PC-3 (cell line): Measurements from ENCODE around the gene FAM180B. TPM values are rescaled to one million over a fixed set of nuclear protein-coding genes. Genes with fewer than 3 reads are reported as not detected.

Experiments used
- ATAC-seq: fragments of 200-7000 bp; cut with Tn5 transposase; 2 replicates; pipeline ENCODE4 v1.9.1; 2020; ENCODE audit warnings: mild to moderate bottlenecking, moderate library complexity
- BruUV-seq: library from RNA; stranded (reverse); fragments of 400-500 nt; replicated peaks from 2 replicates; lab custom pipeline; 2021; lab: Mats Ljungman, UMichigan
- CTCF ChIA-PET: fragments of 300-600 bp; sonication (Branson Sonifier 250); formaldehyde crosslinking; loops from one replicate; lab custom pipeline; 2022; ENCODE audit warnings: antibody characterized with exemption; lab: Charles Lee
- POLR2A ChIA-PET: fragments of 300-600 bp; sonication (Branson Sonifier 250); formaldehyde crosslinking; loops from one replicate; lab custom pipeline; 2022; ENCODE audit warnings: antibody characterized with exemption; ENCODE audit not compliant: unreplicated experiment; lab: Charles Lee
- DNase-seq: peaks from one replicate; pipeline ENCODE4 v3.0.0-alpha.2; 2015
- H2AFZ ChIP-seq: fragments of 300-600 bp; sonication (generic); 2 replicates; pipeline ENCODE4 v1.6.0; 2016; ENCODE audit warnings: antibody characterized with exemption, low read length
- H3F3A ChIP-seq: fragments of 300-600 bp; sonication (generic); one replicate; pipeline ENCODE4 v1.6.0; 2017; ENCODE audit warnings: antibody characterized with exemption, low read length, control low read depth, mild to moderate bottlenecking; ENCODE audit not compliant: unreplicated experiment
- H3K27ac ChIP-seq: fragments of 300-600 bp; sonication (generic); 2 replicates; pipeline ENCODE4 v1.5.1; 2016; ENCODE audit warnings: mild to moderate bottlenecking, low read length
- H3K27me3 ChIP-seq: fragments of 300-600 bp; sonication (generic); 2 replicates; pipeline ENCODE4 v1.6.1; 2016; ENCODE audit warnings: low read length, mixed read lengths
- H3K36me3 ChIP-seq: fragments of 300-600 bp; sonication (generic); 2 replicates; pipeline ENCODE4 v1.6.1; 2016; ENCODE audit warnings: low read depth, mixed run types, low read length, mixed read lengths
- H3K4me1 ChIP-seq: fragments of 300-600 bp; sonication (generic); 2 replicates; pipeline ENCODE4 v1.5.1; 2016; ENCODE audit warnings: low read length; ENCODE audit not compliant: insufficient read depth
- H3K4me2 ChIP-seq: fragments of 300-600 bp; sonication (generic); 2 replicates; pipeline ENCODE4 v1.6.0; 2016; ENCODE audit warnings: low read length
- H3K4me3 ChIP-seq: fragments of 300-600 bp; sonication (generic); 2 replicates; pipeline ENCODE4 v1.5.1; 2016; ENCODE audit warnings: mild to moderate bottlenecking, low read length, mixed read lengths
- H3K79me2 ChIP-seq: fragments of 300-600 bp; sonication (generic); 2 replicates; pipeline ENCODE4 v1.6.1; 2017; ENCODE audit warnings: low read length, mixed read lengths
- H3K9ac ChIP-seq: fragments of 300-600 bp; sonication (generic); 2 replicates; pipeline ENCODE4 v1.6.0; 2016; ENCODE audit warnings: mild to moderate bottlenecking, low read length
- H3K9me2 ChIP-seq: fragments of 300-600 bp; sonication (generic); replicated peaks from 2 replicates; pipeline ENCODE4 v1.6.1; 2016; ENCODE audit warnings: mixed run types, low read length, mixed read lengths
- H3K9me3 ChIP-seq: fragments of 300-600 bp; sonication (generic); 2 replicates; pipeline ENCODE4 v1.6.1; 2016; ENCODE audit warnings: low read length, mixed read lengths
- H4K20me1 ChIP-seq: fragments of 300-600 bp; sonication (generic); 2 replicates; pipeline ENCODE4 v1.6.1; 2016; ENCODE audit warnings: low read length, mixed read lengths
- EZH2 ChIP-seq: fragments of 300-600 bp; sonication (generic); IDR thresholded peaks from one replicate; pipeline ENCODE4 v1.6.1; 2017; ENCODE audit warnings: antibody characterized with exemption, mild to moderate bottlenecking, low read length; ENCODE audit not compliant: unreplicated experiment
- EZH2phosphoT487 ChIP-seq: fragments of 300-600 bp; sonication (generic); IDR thresholded peaks from 2 replicates; pipeline ENCODE4 v1.6.1; 2018; ENCODE audit warnings: mild to moderate bottlenecking, antibody characterized with exemption, low read length, borderline replicate concordance
- intact Hi-C: fragments of 100-400 bp; cut with micrococcal nuclease; formaldehyde crosslinking; loops from 2 replicates; pipeline ENCODE4 v1.9.0; 2023
- total RNA-seq: library from RNA; depleted of rRNA; stranded (reverse); fragments of >200 nt; gene quantifications from 2 replicates; pipeline ENCODE4 v1.2.3, GENCODE V29; 2014
- TF ChIP-seq, protein P1 (sequence below): fragments of 300-600 bp; sonication (generic); conservative IDR thresholded peaks from 2 replicates; pipeline ENCODE4 v1.5.1; 2017; ENCODE audit warnings: antibody characterized with exemption, low read depth, mild to moderate bottlenecking, low read length

Gene FAM180B
- total RNA-seq, 1 experiment from 2014 or later, result not detected

- no peaks in the 10 kb centered on the region for H3K9me3 ChIP-seq
- TF ChIP-seq, protein P1, sequence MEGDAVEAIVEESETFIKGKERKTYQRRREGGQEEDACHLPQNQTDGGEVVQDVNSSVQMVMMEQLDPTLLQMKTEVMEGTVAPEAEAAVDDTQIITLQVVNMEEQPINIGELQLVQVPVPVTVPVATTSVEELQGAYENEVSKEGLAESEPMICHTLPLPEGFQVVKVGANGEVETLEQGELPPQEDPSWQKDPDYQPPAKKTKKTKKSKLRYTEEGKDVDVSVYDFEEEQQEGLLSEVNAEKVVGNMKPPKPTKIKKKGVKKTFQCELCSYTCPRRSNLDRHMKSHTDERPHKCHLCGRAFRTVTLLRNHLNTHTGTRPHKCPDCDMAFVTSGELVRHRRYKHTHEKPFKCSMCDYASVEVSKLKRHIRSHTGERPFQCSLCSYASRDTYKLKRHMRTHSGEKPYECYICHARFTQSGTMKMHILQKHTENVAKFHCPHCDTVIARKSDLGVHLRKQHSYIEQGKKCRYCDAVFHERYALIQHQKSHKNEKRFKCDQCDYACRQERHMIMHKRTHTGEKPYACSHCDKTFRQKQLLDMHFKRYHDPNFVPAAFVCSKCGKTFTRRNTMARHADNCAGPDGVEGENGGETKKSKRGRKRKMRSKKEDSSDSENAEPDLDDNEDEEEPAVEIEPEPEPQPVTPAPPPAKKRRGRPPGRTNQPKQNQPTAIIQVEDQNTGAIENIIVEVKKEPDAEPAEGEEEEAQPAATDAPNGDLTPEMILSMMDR, result no peak
- TF ChIP-seq EZH2, result no peak
- no peak for TF ChIP-seq EZH2phosphoT487
- ChIA-PET POLR2A (no interaction called here), CTCF (no interaction called here)
- H3K36me3 ChIP-seq, result peaks cover 27% of the 10 kb centered on the region
- peaks cover 11% of the 10 kb centered on the region for H3K4me1 ChIP-seq
- no peaks in the 10 kb centered on the region for H3K9me2 ChIP-seq
- no peak overlapping the region for H2AFZ ChIP-seq
- H3F3A ChIP-seq, result no peaks in the 10 kb centered on the region
- no TSS peak for BruUV-seq
- no peak overlapping the region for H3K27ac ChIP-seq
- intact Hi-C loops, result no loop called here
- no peak overlapping the region for H3K4me2 ChIP-seq
- peaks cover 7% of the 10 kb centered on the region for H4K20me1 ChIP-seq
- H3K4me3 ChIP-seq, result no peak overlapping the region
- ATAC-seq (no peak), DNase-seq (no peak)
- peaks cover 67% of the 10 kb centered on the region for H3K79me2 ChIP-seq
- H3K27me3 ChIP-seq, result no peaks in the 10 kb centered on the region
- no peak overlapping the region for H3K9ac ChIP-seq
Observed at GRCh38 chr11:47569646-47570045, 16.8 kb upstream of the FAM180B start.

- intact Hi-C loops, result no loop called here
- TF ChIP-seq EZH2 (no peak), EZH2phosphoT487 (no peak)
- TF ChIP-seq, protein P1, result no peak
- 0 out of 2 replicates have a peak, but pooled peaks cover 6% of the 10 kb centered on the region for H3K4me1 ChIP-seq
Observed at GRCh38 chr11:47570651-47571356, 15.7 kb upstream of the FAM180B start.

DNA sequence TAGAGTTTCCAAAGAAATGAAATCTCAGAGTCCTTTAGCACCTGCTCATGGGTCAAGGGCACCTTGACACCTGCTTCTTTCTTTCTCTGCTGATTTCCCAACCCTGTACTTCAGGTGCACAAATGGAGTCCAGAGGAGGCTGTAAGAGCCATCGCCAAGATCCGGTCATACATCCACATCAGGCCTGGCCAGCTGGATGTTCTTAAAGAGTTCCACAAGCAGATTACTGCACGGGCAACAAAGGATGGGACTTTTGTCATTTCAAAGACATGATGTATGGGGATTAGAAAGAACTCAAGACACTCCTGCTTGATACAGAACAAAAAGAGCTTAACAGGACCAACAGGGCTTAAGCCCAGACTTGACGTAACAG lies 15.1 kb upstream of the FAM180B start:
- Histone ChIP-seq H3K4me1 (0 out of 2 replicates have a peak, but pooled peaks cover 6% of the 10 kb centered on the region), H2AFZ (no peak overlapping the region), H3K36me3 (peaks cover 27% of the 10 kb centered on the region), H3F3A (no peaks in the 10 kb centered on the region), H3K4me2 (no peak overlapping the region), H3K9me2 (no peaks in the 10 kb centered on the region), H4K20me1 (peaks cover 7% of the 10 kb centered on the region), H3K9me3 (no peaks in the 10 kb centered on the region), H3K79me2 (peaks cover 52% of the 10 kb centered on the region), H3K27me3 (no peaks in the 10 kb centered on the region), H3K27ac (no peak overlapping the region), H3K9ac (no peak overlapping the region), H3K4me3 (no peak overlapping the region)
- ChIA-PET POLR2A (no interaction called here), CTCF (no interaction called here)
- no TSS peak for BruUV-seq
- no peak for ATAC-seq
- TF ChIP-seq, protein P1, result no peak
- TF ChIP-seq EZH2phosphoT487 (no peak), EZH2 (no peak)
- intact Hi-C loops, result no loop called here
- DNase-seq, result no peak

More at GRCh38 chr11:47570651-47571356, 15.7 kb upstream of the FAM180B start:
- peaks cover 57% of the 10 kb centered on the region for H3K79me2 ChIP-seq
- H3K27ac ChIP-seq, result no peak overlapping the region
- ChIA-PET POLR2A (no interaction called here), CTCF (no interaction called here)
- no peak for DNase-seq
- peaks cover 27% of the 10 kb centered on the region for H3K36me3 ChIP-seq
- H3K4me3 ChIP-seq, result no peak overlapping the region
- H3K4me2 ChIP-seq, result no peak overlapping the region
- no peak for ATAC-seq
- no peaks in the 10 kb centered on the region for H3K9me3 ChIP-seq
- H4K20me1 ChIP-seq, result peaks cover 7% of the 10 kb centered on the region
- no peaks in the 10 kb centered on the region for H3F3A ChIP-seq
- no peak overlapping the region for H2AFZ ChIP-seq
- BruUV-seq, result no TSS peak
- no peaks in the 10 kb centered on the region for H3K27me3 ChIP-seq
- H3K9me2 ChIP-seq, result no peaks in the 10 kb centered on the region
- H3K9ac ChIP-seq, result no peak overlapping the region
